ENCODE data around the gene RNPS1.

GRCh38 chr16:2271848-2272461 is 4.0 kb upstream of the RNPS1 start:
- TF ChIP-seq CTCF (IDR thresholded peaks at IDR 0.05; ENCODE audit: extremely low read depth in 1 of 2, insufficient read depth in 1 of 2, low read depth in 1 of 2, low read length in 2 of 2) (no peak), POLR2A (IDR thresholded peaks at IDR 0.05; ENCODE audit: low read depth, low read length) (no peak), POLR2AphosphoS5 (IDR thresholded peaks at IDR 0.05; ENCODE audit: insufficient read depth, low read depth, low read length) (no peak), EZH2 (IDR thresholded peaks at IDR 0.05; ENCODE audit: borderline replicate concordance, low read depth, low read length, severe bottlenecking) (no peak), JUN (IDR thresholded peaks at IDR 0.05; ENCODE audit: borderline replicate concordance, insufficient read depth, insufficient read length, low read depth) (no peak), MYC (IDR thresholded peaks at IDR 0.05; ENCODE audit: low read depth, low read length) (no peak)
- TF ChIP-seq, protein P1, sequence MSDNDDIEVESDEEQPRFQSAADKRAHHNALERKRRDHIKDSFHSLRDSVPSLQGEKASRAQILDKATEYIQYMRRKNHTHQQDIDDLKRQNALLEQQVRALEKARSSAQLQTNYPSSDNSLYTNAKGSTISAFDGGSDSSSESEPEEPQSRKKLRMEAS (IDR thresholded peaks at IDR 0.05; ENCODE audit: insufficient read depth, insufficient read length), result no peak

Data from endothelial cell of umbilical vein (primary cell).